Ovary (tissue), 3 donors: ENCODE results near the gene DRC7.

Source experiments
- POLR2A ChIP-seq: fragments of 450-650 bp; IDR thresholded peaks from one replicate; pipeline ENCODE4 v1.6.1; 2017; ENCODE audit warnings: antibody characterized with exemption, mild to moderate bottlenecking, moderate library complexity
- TF ChIP-seq, protein P1 (sequence below), 3 donors: fragments of 450-650 bp in 2 of 3; fragments of 200-600 bp in 1 of 3; IDR thresholded peaks; one replicate each; pipeline versions ENCODE4 v1.5.1 to v1.8.0; 2016 to 2022; ENCODE audit warnings: antibody characterized with exemption in 3 of 3, mild to moderate bottlenecking in 1 of 3
- donor health status: DM: no; HTN: no; CAD: no.

DNA sequence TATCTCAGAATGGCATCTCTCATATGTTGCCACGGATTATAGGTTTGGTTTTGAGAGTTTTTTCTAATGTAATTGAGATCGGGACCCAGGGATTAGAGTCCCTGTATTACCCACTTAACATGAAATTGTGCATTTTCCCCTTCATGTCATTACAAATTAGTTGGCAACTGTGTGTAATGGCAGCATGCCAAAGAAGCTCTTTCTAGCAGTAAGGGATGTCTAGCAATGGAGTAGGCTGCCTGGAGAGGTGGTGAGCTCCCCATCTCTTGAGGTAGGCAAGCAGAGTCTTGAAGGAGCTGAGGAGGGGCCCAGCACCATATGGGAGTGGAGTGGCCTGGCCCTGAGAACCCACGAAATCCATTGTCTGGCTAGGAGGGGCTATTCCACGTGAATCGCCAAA lies 30.9 kb downstream of the DRC7 start:
- TF ChIP-seq, protein P1, sequence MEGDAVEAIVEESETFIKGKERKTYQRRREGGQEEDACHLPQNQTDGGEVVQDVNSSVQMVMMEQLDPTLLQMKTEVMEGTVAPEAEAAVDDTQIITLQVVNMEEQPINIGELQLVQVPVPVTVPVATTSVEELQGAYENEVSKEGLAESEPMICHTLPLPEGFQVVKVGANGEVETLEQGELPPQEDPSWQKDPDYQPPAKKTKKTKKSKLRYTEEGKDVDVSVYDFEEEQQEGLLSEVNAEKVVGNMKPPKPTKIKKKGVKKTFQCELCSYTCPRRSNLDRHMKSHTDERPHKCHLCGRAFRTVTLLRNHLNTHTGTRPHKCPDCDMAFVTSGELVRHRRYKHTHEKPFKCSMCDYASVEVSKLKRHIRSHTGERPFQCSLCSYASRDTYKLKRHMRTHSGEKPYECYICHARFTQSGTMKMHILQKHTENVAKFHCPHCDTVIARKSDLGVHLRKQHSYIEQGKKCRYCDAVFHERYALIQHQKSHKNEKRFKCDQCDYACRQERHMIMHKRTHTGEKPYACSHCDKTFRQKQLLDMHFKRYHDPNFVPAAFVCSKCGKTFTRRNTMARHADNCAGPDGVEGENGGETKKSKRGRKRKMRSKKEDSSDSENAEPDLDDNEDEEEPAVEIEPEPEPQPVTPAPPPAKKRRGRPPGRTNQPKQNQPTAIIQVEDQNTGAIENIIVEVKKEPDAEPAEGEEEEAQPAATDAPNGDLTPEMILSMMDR (IDR thresholded peaks at IDR 0.05), result no peak
- no peak for TF ChIP-seq POLR2A
